GM18505 (cell line): Measurements from ENCODE around the gene ERBB2.
"Not testable (repeated sequence)": the region's sequence is repeated elsewhere in the genome, so short reads cannot be mapped to it uniquely, and the experiment has no call there.

Experiments
- ATAC-seq: cut with Tn5 transposase; IDR thresholded peaks from one replicate; pipeline ENCODE4 v1.9.1; 2021; ENCODE audit not compliant: unreplicated experiment
- POLR2A ChIP-seq: IDR thresholded peaks from 4 replicates; pipeline ENCODE4 v1.6.1; 2011; ENCODE audit warnings: borderline replicate concordance; ENCODE audit not compliant: insufficient read depth, insufficient read length; ENCODE audit errors: extremely low read depth

The ERBB2 gene

GRCh38 chr17:39757931-39758873 lies 58.3 kb downstream of the ERBB2 start:
- peak; percentile 63 for TF ChIP-seq POLR2A
- no peak for ATAC-seq

GRCh38 chr17:39759204-39759603 lies 59.3 kb downstream of the ERBB2 start:
- TF ChIP-seq POLR2A = peak; percentile 35
- no peak for ATAC-seq

DNA sequence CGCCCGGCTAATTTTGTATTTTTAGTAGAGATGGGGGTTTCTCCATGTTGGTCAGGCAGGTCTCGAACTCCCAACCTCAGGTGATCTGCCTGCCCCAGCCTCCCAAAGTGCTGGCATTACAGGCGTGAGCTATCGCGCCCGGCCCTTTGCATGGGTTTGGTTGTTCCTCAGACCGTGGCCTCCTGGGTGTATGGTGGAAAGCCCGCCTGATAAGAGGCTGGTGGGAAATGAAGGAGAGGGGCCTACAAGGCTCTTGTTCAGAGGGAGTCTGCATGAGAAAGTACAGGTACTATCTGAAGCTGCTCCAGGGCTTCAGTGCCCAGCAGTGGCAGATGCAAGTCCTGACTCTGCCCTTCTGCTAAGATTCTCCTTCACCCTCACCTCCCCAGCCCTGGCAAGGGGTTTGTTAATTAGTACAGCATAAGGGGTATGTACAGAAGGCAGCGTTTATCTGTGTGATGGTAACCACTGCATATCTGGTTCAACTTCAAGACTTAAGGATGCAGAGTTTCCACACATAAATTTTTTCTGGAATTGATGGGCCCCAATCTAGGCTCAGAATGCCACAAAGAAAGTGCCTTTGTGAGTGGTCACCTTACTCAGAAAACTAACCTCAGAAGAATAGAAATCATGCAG lies 62.1 kb downstream of the ERBB2 start:
- TF ChIP-seq POLR2A = no peak
- ATAC-seq = no peak

DNA sequence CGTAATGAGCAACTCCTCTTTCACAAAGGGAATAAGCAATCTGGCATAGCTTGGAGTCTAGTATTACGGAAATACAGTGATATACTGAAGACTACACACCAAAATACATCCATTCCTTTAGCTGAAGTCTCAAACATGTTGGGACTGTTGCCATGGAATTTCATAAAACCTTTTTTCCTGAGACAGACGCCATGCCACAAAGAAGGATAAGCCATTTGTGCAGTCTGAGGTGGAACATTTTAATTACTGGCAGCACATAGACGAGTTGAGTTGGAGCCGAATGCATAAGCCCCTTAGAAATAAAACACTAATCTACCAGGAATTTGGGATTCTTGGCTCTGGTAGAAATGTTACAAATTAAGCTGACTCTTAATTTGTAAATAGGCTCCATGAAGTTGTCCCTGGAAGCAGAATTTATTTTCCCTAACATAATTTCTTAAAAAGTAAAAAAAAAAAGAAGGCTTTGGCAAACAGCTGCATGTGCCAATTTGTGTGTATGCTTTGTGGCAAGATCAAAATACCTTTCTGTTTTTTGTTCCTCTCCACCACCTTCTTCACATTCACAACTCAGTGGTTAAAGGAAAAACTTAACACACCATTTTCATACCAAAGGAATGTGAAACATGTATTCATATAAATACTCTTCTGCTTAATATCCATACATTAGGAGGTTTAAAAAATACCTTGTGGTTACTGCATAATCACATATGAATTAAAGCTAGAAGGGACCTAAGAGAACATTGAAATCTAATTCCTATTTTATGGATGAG lies 63.4 kb downstream of the ERBB2 start:
- no peak for TF ChIP-seq POLR2A
- ATAC-seq = no peak

DNA sequence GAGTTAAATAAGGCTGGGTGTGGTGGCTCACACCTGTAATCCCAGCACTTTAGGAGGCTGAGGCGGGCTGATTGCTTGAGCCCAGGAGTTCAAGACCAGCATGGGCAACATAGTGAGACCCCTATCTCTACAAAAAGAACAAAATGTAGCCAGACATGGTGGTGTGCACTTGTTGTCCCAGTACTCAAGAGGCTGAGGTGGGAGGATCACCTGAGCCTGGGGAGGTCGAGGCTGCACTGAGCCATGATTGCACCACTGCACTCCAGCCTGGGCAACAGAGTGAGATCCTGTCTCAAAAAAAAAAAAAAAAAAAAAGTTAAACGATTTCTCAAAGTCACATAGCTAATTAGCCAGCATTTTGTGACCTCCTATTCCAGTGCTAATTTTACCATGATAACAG lies 64.3 kb downstream of the ERBB2 start:
- not testable (repeated sequence) for ATAC-seq

- no peak for ATAC-seq
- TF ChIP-seq POLR2A = no peak
Measured at GRCh38 chr17:39765175-39765574, 65.3 kb downstream of the ERBB2 start.

- no peak for ATAC-seq
- peak; percentile 6 for TF ChIP-seq POLR2A
Measured at GRCh38 chr17:39765766-39766165, 65.9 kb downstream of the ERBB2 start.

GRCh38 chr17:39767147-39767546 lies 67.3 kb downstream of the ERBB2 start:
- TF ChIP-seq POLR2A = no peak
- ATAC-seq = no peak

DNA sequence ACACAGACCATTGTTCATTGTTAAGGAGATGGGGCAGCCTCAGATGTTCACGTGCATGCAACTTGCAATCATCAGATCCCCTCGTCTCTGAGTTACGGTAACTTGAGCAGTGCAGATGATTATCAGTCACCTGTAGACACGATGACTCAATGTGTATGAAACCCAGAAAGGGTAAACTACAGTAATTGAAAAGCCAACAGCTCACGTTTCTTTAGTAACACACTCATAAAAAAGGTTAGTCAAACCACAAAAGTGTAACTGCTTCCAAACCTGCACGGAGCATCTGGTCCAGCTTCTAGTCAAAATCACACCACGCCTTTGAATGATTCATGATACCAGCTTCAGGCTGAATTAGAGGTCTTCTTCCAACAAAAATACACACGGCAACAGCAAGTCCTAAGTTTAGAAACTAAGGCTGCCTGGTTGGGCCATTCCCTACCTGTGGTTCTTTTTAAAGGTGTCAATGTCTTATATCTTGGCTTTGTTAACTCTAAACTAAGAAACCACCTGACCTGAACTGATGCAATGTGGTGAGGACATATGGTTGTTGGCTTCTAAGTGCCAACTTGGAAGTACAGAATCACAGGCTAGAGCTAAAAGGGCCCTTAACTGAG lies 70.2 kb downstream of the ERBB2 start:
- peak; percentile 56 for ATAC-seq
- TF ChIP-seq POLR2A = no peak

DNA sequence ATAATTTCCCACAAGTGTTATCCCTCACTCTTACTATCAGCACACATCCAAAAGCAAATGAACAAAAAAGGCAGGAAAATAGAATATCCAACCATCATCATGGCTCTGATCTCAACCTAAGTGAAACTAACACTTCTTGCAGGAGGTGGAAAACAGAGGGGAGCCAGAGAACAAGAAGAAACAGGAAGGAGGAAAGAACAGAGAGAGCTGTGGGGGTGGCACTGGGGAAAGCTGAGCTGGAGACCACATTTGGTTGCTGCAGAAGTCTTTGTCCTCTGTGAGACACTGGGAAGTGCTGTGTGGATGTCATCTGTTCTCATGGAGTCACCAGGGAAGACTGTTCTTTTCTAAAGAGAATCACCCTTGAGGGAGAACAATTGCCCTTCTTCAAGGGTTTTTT lies 72.6 kb downstream of the ERBB2 start:
- peak; percentile 48 for TF ChIP-seq POLR2A
- no peak for ATAC-seq

DNA sequence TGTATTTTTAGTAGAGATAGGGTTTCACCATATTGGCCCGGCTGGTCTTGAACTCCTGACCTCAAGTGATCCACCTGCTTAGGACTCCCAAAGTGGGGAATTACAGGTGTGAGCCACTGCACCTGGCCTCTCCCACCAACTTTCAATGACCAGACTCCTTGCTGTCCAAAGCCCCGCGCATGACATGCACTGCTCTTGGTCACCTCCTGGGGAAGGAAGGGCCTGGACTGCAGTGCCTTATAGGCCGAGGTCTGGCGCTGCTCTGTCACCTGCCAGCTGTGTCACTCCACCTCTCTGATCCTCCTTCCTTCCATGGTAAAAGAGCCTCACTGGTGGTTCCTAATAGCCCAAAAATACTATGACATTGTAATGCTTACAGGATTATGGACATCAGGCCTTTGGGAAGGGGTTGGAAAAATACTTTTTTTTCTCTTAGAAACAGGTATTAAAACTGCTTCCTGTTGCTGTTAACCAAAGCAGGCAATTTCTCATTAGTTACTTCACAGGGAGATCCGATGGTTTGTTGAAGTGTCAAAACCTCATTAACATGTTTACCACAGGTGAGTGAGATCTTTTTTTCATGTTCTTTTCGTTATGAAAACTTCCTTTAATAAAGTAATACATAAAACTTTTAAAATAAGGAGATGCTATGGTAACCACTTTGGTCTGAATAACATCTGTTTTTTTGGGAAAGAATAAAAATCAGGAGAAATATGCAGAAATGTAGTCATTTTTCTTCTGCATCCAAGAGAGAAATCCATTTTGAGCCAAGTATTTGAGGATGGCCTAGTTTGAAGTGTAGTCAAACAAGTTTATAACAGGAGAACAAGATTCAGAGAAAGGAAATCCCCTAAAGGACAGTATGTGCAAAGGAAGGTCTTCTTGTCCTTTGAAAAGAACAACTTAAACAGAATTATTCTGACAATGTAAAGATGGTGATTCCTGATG lies 73.4 kb downstream of the ERBB2 start:
- ATAC-seq = no peak
- peak; percentile 10 for TF ChIP-seq POLR2A

GRCh38 chr17:39774047-39774446 lies 74.2 kb downstream of the ERBB2 start:
- peak; percentile 4 for TF ChIP-seq POLR2A
- no peak for ATAC-seq

- TF ChIP-seq POLR2A = no peak
- no peak for ATAC-seq
Measured at GRCh38 chr17:39775031-39775430, 75.2 kb downstream of the ERBB2 start.

GRCh38 chr17:39776252-39776651 lies 76.4 kb downstream of the ERBB2 start:
- no peak for TF ChIP-seq POLR2A
- no peak for ATAC-seq
